GM19193 (cell line): ENCODE measurements around the gene CDKN2A.

Experiments
- POLR2A ChIP-seq: IDR thresholded peaks from 4 replicates; pipeline ENCODE4 v1.6.1; 2011; ENCODE audit not compliant: insufficient read depth, insufficient read length; ENCODE audit errors: extremely low read depth

The CDKN2A gene

DNA sequence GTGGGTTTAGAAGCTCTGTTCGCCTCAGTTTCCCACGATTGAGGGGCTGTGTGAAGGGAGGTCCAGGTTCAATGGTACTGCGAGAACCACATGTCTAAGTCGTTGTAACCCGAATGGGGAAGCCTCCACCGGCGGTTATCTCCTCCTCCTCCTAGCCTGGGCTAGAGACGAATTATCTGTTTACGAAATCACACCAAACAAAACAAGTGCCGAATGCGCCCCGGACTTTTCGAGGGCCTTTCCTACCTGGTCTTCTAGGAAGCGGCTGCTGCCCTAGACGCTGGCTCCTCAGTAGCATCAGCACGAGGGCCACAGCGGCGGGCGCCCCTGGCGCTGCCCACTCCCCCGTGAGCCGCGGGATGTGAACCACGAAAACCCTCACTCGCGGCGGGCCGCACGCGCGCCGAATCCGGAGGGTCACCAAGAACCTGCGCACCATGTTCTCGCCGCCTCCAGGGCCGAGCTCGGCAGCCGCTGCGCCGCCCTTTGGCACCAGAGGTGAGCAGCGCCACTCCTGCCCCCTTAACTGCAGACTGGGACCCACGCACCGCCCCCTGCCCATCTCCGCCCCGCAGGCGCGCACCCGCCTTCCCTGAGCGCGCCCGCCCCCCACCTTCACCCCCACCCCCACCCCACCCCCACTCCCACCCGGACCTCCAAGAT, at the start of gene CDKN2A:
CDKN2A (minus strand) TSS at position 500 of the 663 bp plus-strand sequence.
- TF ChIP-seq POLR2A = peak; percentile 51

- TF ChIP-seq POLR2A = no peak
These were observed 49.7 kb upstream of the CDKN2A start for GRCh38 chr9:22043928-22044327.

- TF ChIP-seq POLR2A = no peak
These were observed 47.6 kb upstream of the CDKN2A start for GRCh38 chr9:22041775-22042174.

GRCh38 chr9:22041344-22041743, 47.2 kb upstream of the CDKN2A start:
- TF ChIP-seq POLR2A = no peak

GRCh38 chr9:22040760-22041159, 46.6 kb upstream of the CDKN2A start:
- no peak for TF ChIP-seq POLR2A

DNA sequence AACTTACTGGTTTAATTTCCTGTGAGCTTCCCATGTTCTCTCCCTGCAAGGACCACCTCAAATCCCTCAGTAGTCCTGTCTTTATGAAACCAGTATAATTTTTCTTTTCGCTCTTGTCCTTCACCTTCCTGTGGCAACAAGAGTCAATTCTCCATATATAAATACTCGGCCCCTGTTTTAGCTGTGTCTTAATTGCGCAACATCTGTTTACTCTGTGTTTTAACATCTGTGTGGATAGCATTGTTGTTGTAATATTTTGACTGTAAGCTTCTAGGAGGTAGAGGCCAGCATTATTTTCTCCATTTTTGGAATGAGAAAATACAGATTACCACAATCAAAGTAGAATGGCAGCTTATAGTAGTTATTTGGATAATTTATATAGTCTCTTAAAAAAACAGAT, 45.1 kb upstream of the CDKN2A start:
- TF ChIP-seq POLR2A = no peak

DNA sequence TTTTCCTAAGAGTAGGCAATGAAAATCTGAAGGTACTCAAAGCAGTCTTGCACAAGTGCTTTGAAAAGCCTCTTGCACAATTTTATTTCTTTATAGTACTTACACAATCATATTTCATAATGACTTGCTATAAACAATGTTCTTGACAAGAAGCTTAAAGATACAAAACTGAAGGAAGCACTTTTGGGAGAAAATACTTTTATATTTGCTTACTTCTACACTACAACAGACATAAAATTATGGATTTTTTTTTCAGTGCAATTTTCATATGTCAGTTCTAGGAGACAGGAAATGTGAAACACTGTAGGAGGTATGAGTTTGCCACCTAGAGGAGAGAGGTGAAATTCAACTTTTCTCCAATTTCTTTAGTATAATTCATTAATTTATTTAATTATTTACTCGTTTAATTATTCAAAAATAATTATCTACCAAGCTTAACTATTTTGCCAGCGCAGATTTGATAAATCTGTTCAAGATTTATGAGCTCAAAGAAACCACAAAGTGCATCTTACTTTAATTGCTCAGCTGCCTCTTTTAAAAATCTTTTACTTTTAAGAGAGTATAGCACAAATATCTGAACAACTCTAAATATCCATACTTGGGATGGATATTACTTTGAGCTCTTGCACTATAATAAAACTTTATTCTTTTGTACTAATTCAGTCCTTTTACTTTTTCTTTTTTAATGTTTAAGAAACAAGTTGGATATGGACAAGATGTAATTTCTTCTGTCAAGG, 43.9 kb upstream of the CDKN2A start:
- TF ChIP-seq POLR2A = no peak

- no peak for TF ChIP-seq POLR2A
These were observed 42.9 kb upstream of the CDKN2A start for GRCh38 chr9:22036866-22037626.

DNA sequence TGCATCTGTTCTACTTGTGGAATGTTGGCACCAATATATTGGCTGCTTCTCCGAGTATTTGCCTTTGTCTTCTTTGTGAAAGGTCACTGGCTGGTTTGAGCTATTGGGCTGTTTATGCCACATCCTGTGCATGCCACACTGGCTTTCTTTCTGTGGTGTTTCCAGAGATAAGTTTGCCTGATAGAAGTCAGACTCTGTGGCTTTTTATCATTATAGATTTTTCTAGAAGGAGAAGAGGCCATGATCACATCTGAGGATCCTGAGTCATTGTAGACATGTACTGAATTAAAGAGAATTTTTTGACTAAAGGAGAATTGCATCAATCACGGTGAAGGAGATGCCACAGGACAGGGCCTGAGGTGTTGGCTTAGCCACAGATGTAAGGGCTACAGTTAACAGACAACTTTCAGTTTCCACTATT, 41.4 kb upstream of the CDKN2A start:
- TF ChIP-seq POLR2A = no peak

- no peak for TF ChIP-seq POLR2A
These were observed 38.9 kb upstream of the CDKN2A start for GRCh38 chr9:22033012-22033630.

GRCh38 chr9:22031655-22032411, 37.6 kb upstream of the CDKN2A start:
- no peak for TF ChIP-seq POLR2A

DNA sequence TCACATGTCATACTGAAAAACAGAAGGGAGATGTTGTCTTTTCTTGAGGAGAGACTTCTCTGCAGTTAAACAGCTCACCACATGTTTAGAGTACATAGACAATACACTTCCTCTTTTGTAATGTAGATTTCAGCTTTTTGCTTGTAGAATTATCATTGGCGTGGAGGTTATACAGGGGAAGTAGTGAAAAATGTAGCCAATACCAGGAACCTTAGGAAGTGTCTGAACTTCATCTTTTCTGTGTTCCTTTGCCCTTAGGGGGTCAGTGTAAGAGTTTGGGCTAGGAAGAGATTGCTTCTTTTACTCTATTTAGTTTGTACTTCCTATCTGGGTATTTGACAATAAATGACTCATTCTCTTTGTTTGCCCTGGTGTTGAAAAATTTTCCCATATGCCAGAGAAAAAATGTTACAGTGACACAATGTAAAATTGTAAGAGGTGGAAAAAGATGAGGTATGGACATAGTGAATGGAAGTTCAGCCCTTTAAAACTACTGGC, 36.0 kb upstream of the CDKN2A start:
- TF ChIP-seq POLR2A = no peak

GRCh38 chr9:22029231-22029630, 35.0 kb upstream of the CDKN2A start:
- no peak for TF ChIP-seq POLR2A

DNA sequence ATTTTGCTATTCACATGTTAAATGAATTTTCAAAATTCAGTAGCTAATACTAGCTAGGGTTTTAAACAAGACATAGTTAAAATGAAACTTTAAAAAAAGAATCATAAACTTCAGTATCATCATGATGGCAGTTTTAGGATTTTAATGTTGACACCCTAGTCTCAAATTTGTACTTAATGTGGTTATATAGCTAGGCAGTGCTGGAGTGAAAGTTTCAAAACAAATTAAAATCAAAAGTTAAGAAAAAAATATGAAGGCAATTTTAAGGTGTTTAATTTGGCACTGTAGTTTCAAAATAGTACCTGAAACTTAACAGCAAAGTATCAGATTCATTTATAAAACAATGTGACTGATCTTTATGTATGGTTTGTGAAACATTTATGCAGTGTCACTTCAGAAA, 34.2 kb upstream of the CDKN2A start:
- no peak for TF ChIP-seq POLR2A
